Gastroesophageal sphincter (tissue), 4 donors: ENCODE measurements around the gene SPEM2. TPM values are rescaled to one million over a fixed set of nuclear protein-coding genes. Genes with fewer than 3 reads are reported as not detected.

Source experiments
- ATAC-seq: fragments of 150-250 bp; one replicate; pipeline ENCODE4 v1.9.1; 2016; ENCODE audit warnings: mild to moderate bottlenecking, moderate library complexity
- H3K27ac ChIP-seq, 4 donors: fragments of 200-600 bp; sonication (generic) in 3 of 4; 1 replicate in 3 of 4; 2 replicates in 1 of 4; pipeline ENCODE4 v1.5.1; 2016 to 2019
- H3K27me3 ChIP-seq: fragments of 200-600 bp; sonication (generic); one replicate; pipeline ENCODE4 v1.5.1; 2019
- H3K36me3 ChIP-seq, 2 donors: fragments of 200-600 bp; sonication (generic); one replicate each; pipeline ENCODE4 v1.5.1; 2019; ENCODE audit warnings: control low read depth in 1 of 2
- H3K4me1 ChIP-seq, 3 donors: fragments of 200-600 bp; sonication (generic); 1 replicate in 2 of 3; 2 replicates in 1 of 3; pipeline ENCODE4 v1.5.1; 2016 to 2019; ENCODE audit warnings: control low read depth in 2 of 3
- H3K4me3 ChIP-seq, 2 donors: fragments of 200-600 bp; sonication (generic); one replicate each; pipeline ENCODE4 v1.5.1; 2019; ENCODE audit warnings: mild to moderate bottlenecking in 1 of 2, moderate library complexity in 1 of 2
- H3K9me3 ChIP-seq, 3 donors: fragments of 200-600 bp; sonication (generic); one replicate each; pipeline ENCODE4 v1.5.1; 2017 to 2019; ENCODE audit warnings: control low read depth in 2 of 3
- EP300 ChIP-seq: sonication (generic); formaldehyde crosslinking; IDR thresholded peaks from one replicate; pipeline ENCODE4 v1.6.1; 2017; ENCODE audit warnings: antibody characterized with exemption, mild to moderate bottlenecking
- POLR2A ChIP-seq, 2 donors: fragments of 450-650 bp; IDR thresholded peaks; one replicate each; pipeline ENCODE4 v1.6.1; 2017; ENCODE audit warnings: antibody characterized with exemption in 2 of 2, mild to moderate bottlenecking in 2 of 2, moderate library complexity in 1 of 2
- POLR2AphosphoS5 ChIP-seq: sonication (generic); formaldehyde crosslinking; IDR thresholded peaks from one replicate; pipeline ENCODE4 v1.6.1; 2017; ENCODE audit warnings: antibody characterized with exemption
- WGBS, 2 donors: methylation state at CpG; one replicate each; pipeline ENCODE4 v1.1.5; 2018; ENCODE audit warnings: low coverage in 1 of 2; 5-methylcytosine and 5-hydroxymethylcytosine counted together
- total RNA-seq, 4 donors: library from RNA; depleted of rRNA; stranded (reverse); fragments of >200 nt; gene quantifications; one replicate each; pipeline ENCODE4 v1.1.0, GENCODE V29; 2016
- TF ChIP-seq, protein P1 (sequence below), 4 experiments: fragments of 200-600 bp in 2 of 4; fragments of 450-650 bp in 2 of 4; sonication (generic) in 1 of 4; IDR thresholded peaks; one replicate each; pipeline ENCODE4 v1.5.1; 2017 to 2019; ENCODE audit warnings: antibody characterized with exemption in 4 of 4, mild to moderate bottlenecking in 2 of 4, moderate library complexity in 2 of 4

Gene SPEM2
- total RNA-seq, 4 donors from 2014 or later = not detected

DNA sequence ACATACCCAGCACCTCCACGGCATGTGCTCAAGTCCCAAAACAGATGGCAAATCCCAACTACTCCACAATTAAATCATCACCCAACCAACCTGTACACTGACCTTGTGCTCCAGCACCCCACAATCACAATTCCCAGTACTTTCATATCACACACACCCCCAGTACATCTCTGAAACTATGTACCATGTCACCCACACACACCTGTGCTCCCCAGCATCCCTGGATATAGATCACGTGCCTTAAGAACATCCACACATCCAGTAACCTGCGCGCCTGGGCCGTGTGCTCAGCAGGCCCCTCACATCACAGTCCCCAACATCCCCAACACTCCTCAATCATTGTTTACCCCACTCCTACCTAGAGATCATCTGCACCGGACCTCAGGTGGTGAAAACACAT is 15.7 kb upstream of the SPEM2 start:
- peaks cover 0 to 33% (median 13%) of the 10 kb centered on the region in 3 donors for H3K4me1 ChIP-seq
- 85 to 93% methylated on average over 4 to 6 of the region's 6 CpGs for WGBS, 2 donors
- no peak overlapping the region for H3K27ac ChIP-seq
- no peak overlapping the region for H3K4me3 ChIP-seq
- ATAC-seq = no peak
- H3K9me3 ChIP-seq = no peaks in the 10 kb centered on the region
- TF ChIP-seq, protein P1, sequence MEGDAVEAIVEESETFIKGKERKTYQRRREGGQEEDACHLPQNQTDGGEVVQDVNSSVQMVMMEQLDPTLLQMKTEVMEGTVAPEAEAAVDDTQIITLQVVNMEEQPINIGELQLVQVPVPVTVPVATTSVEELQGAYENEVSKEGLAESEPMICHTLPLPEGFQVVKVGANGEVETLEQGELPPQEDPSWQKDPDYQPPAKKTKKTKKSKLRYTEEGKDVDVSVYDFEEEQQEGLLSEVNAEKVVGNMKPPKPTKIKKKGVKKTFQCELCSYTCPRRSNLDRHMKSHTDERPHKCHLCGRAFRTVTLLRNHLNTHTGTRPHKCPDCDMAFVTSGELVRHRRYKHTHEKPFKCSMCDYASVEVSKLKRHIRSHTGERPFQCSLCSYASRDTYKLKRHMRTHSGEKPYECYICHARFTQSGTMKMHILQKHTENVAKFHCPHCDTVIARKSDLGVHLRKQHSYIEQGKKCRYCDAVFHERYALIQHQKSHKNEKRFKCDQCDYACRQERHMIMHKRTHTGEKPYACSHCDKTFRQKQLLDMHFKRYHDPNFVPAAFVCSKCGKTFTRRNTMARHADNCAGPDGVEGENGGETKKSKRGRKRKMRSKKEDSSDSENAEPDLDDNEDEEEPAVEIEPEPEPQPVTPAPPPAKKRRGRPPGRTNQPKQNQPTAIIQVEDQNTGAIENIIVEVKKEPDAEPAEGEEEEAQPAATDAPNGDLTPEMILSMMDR (IDR thresholded peaks at IDR 0.05) = no peak
- no peak for TF ChIP-seq POLR2AphosphoS5
- no peak for TF ChIP-seq POLR2A (IDR thresholded peaks at IDR 0.05)
- no peak for TF ChIP-seq EP300
- peaks cover 0 to 36% of the 10 kb centered on the region in 2 donors for H3K36me3 ChIP-seq
- no peaks in the 10 kb centered on the region for H3K27me3 ChIP-seq

DNA sequence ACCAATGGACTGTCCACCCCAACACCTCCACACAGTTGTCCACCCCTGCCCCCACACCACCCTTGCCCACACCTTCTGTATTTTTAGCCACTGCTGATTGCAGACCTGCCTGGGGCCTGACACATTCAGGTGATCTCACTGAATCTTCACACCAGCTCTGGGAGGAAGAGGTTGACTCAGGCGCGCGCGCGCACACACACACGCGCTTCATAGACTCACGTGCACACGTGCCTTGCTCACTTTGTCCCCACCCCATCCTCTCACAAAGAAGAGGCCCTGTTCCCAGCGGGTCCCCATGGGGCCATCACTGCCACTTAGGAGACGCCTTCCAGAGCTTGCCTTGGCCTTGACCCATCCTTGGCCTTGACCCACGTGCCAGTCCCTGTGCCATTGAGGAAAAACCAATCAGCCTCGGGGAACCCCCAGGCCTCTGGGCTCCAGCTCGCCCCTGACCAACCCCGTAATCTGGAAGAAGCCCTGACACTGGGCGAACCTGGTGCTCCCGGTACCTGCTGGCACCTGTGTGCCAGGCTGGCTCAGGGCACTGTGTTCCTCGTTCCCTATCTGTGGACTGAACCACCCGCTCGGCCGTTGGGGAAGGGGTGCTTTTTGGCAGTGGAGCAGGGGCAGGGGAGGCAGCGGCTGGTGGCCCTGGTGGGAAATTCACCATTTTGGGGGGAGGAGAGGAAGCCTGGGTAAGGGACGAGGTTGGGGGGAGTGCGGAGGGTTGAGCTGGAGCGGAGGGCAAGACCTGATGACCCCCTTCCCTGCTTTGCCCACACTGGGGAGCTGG is 14.6 kb upstream of the SPEM2 start:
- Histone ChIP-seq H3K4me3 (no peak overlapping the region), H3K27ac (no peak overlapping the region), H3K9me3 (no peaks in the 10 kb centered on the region), H3K27me3 (no peaks in the 10 kb centered on the region), H3K36me3 (peaks cover 0 to 47% of the 10 kb centered on the region in 2 donors), H3K4me1 (peaks cover 0 to 23% (median 8%) of the 10 kb centered on the region in 3 donors)
- no peak for TF ChIP-seq EP300
- no peak for TF ChIP-seq POLR2A (IDR thresholded peaks at IDR 0.05)
- TF ChIP-seq, protein P1 (IDR thresholded peaks at IDR 0.05) = no peak
- TF ChIP-seq POLR2AphosphoS5 = no peak
- ATAC-seq = no peak
- WGBS, 2 donors = 84% methylated on average over 9 of the region's 25 CpGs; no CpG with 5 or more reads in 1 of the 2 donors

DNA sequence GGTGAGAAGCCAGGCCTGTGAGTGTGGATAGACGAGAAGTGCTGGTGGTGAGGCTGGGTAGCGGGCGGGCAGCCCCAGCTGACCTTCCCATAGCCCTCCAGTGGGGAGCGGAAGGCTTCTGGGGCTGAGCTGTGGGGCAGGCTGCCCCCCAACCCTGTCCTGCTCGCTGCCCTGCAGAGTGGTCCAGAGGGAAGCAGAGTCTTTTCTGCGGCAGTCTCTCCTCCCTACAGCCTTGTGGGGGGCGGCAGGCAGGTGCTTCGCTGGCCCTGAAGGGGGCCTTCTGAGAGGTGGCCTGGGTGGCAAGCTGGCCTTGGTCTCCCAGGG is 14.0 kb upstream of the SPEM2 start:
- Histone ChIP-seq H3K27ac (no peak overlapping the region), H3K36me3 (peaks cover 0 to 53% of the 10 kb centered on the region in 2 donors), H3K4me1 (peaks cover 0 to 17% (median 2%) of the 10 kb centered on the region in 3 donors), H3K9me3 (no peaks in the 10 kb centered on the region), H3K4me3 (no peak overlapping the region), H3K27me3 (no peaks in the 10 kb centered on the region)
- 83% methylated on average over 3 of the region's 8 CpGs; no CpG with 5 or more reads in 1 of the 2 donors for WGBS, 2 donors
- TF ChIP-seq POLR2A (IDR thresholded peaks at IDR 0.05) (no peak), EP300 (no peak), POLR2AphosphoS5 (no peak)
- TF ChIP-seq, protein P1 (IDR thresholded peaks at IDR 0.05) = no peak
- no peak for ATAC-seq

DNA sequence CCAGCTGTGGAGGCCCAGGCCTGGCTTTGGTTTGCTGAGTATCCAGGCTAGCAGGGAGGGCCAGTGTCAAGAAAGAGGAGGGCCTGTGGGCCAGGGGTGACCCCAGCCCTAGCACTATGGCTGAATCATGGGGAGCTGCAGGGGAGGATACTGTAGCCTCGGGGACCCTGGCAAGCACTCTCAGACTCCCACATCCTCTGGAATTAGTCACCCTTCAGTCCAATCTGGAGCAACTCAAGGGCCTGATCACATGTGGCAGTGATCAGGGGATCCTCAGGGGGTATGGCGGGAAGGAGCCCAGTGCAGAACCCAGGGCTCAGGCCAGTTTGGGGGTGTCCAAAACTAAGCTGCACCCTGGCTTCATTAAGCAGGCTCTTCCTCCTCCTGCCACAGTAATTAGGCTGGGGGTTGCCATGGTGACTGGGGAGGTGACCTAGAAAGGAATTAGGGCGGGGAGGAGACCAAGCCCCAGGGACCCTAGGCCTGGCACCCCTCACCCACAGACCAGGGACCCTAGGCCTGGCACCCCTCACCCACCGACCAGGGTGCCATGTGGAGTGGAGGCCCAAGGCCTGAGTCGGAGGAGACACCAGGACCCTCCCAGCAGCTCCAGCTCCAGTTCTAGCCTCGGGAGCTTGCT is 11.9 kb upstream of the SPEM2 start:
- H3K4me3 ChIP-seq = no peak overlapping the region
- no peaks in the 10 kb centered on the region for H3K9me3 ChIP-seq
- H3K36me3 ChIP-seq = peaks cover 0 to 66% of the 10 kb centered on the region in 2 donors
- TF ChIP-seq, protein P1 (IDR thresholded peaks at IDR 0.05) = no peak
- no peak for TF ChIP-seq EP300
- TF ChIP-seq POLR2AphosphoS5 = no peak
- no peak for TF ChIP-seq POLR2A (IDR thresholded peaks at IDR 0.05)
- H3K27ac ChIP-seq = no peak overlapping the region
- WGBS, 2 donors = 60% methylated on average over 1 of the region's 6 CpGs; no CpG with 5 or more reads in 1 of the 2 donors
- H3K27me3 ChIP-seq = no peaks in the 10 kb centered on the region
- no peak for ATAC-seq
- H3K4me1 ChIP-seq = no peaks in the 10 kb centered on the region

DNA sequence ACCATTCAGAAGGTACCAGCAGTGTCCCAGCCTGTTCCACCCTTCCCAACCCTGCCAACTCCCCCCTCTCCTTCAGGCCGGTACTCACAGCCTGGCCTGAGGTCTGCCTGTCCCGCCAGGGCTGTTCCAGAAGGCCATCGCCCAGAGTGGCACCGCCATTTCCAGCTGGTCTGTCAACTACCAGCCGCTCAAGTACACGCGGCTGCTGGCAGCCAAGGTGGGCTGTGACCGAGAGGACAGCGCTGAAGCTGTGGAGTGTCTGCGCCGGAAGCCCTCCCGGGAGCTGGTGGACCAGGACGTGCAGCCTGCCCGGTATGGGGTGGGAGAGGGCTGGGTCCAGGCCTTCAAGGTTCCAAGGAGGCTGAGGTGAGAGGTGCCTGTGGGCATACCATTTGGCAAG is 10.6 kb upstream of the SPEM2 start:
- no peak overlapping the region for H3K27ac ChIP-seq
- peaks cover 4% of the 10 kb centered on the region for H3K27me3 ChIP-seq
- no peak for TF ChIP-seq EP300
- H3K9me3 ChIP-seq = no peaks in the 10 kb centered on the region
- ATAC-seq = no peak
- H3K4me1 ChIP-seq = no peaks in the 10 kb centered on the region
- no peak overlapping the region for H3K4me3 ChIP-seq
- H3K36me3 ChIP-seq = peaks cover 0 to 53% of the 10 kb centered on the region in 2 donors
- no CpG with 5 or more reads among the region's 14 CpGs for WGBS, 2 donors
